Measurements from ENCODE around the gene SLC6A15. TPM values are rescaled to one million over a fixed set of nuclear protein-coding genes. Genes with fewer than 3 reads are reported as not detected.
A peak's percentile ranks its signal among the peaks of the same experiment; 100 is the strongest.

The SLC6A15 gene
- total and polyA plus RNA-seq, 2 of the 8 experiments (the other 6 are each of a cell fraction or from before 2014, with no cell fraction given), result 3.1 to 42.0 TPM

GRCh38 chr12:84950971-84951546 lies 38.5 kb upstream of the SLC6A15 start:
- no peak overlapping the region for H2BK5ac ChIP-seq (ENCODE audit: low read depth, low read length)
- no peak overlapping the region for H4K5ac ChIP-seq (ENCODE audit: insufficient read length, low read depth, low read length)
- H3K56ac ChIP-seq (replicated peaks; ENCODE audit: insufficient read length, low read depth, low read length), result no peak overlapping the region
- no peak overlapping the region for H4K91ac ChIP-seq (replicated peaks; ENCODE audit: insufficient read length, low read length)
- ChIA-PET CTCF (ENCODE audit: partially characterized antibody) (interaction anchor here (1.2 kb wide), 1 partner anchor 12 kb away, joined by 3 read pairs; no protein-coding TSS in a partner anchor), POLR2A (ENCODE audit: partially characterized antibody) (interaction anchor here (1.3 kb wide), 1 partner anchor 40 kb away, joined by 3 read pairs; no protein-coding TSS in a partner anchor)
- WGBS, 2 experiments (ENCODE audit: extremely low coverage in 1 of 2, insufficient coverage in 1 of 2, insufficient read length in 1 of 2, insufficient replicate concordance in 2 of 2, low coverage in 1 of 2, low lambda C conversion rate in 2 of 2, missing lambda C conversion rate in 1 of 2), result 91% methylated on average over 3 of the region's 3 CpGs; no CpG with 5 or more reads in 1 of the 2 experiments
- H3K18ac ChIP-seq (ENCODE audit: extremely low read depth, low read length), result no peak overlapping the region
- no peak overlapping the region for H3K23ac ChIP-seq (ENCODE audit: insufficient read length)
- no peak overlapping the region for H3K4ac ChIP-seq (replicated peaks; ENCODE audit: insufficient read length, low read depth, low read length)
- no peaks in the 10 kb centered on the region for H3K36me3 ChIP-seq (ENCODE audit: control insufficient read depth in 2 of 4, insufficient read depth in 4 of 4, low read length in 3 of 4)
- no peaks in the 10 kb centered on the region for H3K23me2 ChIP-seq (ENCODE audit: low read depth, low read length)
- H4K20me1 ChIP-seq (replicated peaks in 1 of 2; ENCODE audit: control insufficient read depth in 1 of 2, insufficient read depth in 2 of 2, low read length in 2 of 2), result no peaks in the 10 kb centered on the region
- H2AFZ ChIP-seq (ENCODE audit: low read length), result peak overlapping the region; percentile 64
- no peaks in the 10 kb centered on the region for H3K27me3 ChIP-seq (replicated peaks in 1 of 4; ENCODE audit: control insufficient read depth in 3 of 4, extremely low read depth in 1 of 4, insufficient read depth in 3 of 4, low read length in 3 of 4)
- H3K79me1 ChIP-seq (ENCODE audit: low read depth, low read length), result no peaks in the 10 kb centered on the region
- H3K4me3 ChIP-seq (ENCODE audit: extremely low read depth in 1 of 4, insufficient read depth in 2 of 4, low read depth in 3 of 4, low read length in 4 of 4), result no peak overlapping the region
- no peak overlapping the region for H3K4me2 ChIP-seq (ENCODE audit: insufficient read depth in 1 of 2, low read depth in 2 of 2, low read length in 2 of 2)
- no peak overlapping the region for H2BK120ac ChIP-seq (replicated peaks; ENCODE audit: low read depth, low read length)
- H4K8ac ChIP-seq (ENCODE audit: extremely low read depth, insufficient read depth, low read length), result no peak overlapping the region
- no peak overlapping the region for H2BK20ac ChIP-seq (ENCODE audit: low read length)
- H2BK12ac ChIP-seq (ENCODE audit: low read depth, low read length), result no peak overlapping the region
- no peak for FAIRE-seq
- H3K79me2 ChIP-seq (ENCODE audit: control insufficient read depth in 1 of 2, insufficient read depth in 2 of 2, low read length in 2 of 2), result no peaks in the 10 kb centered on the region
- TF ChIP-seq CTBP2 (IDR thresholded peaks at IDR 0.05; ENCODE audit: borderline replicate concordance, insufficient read depth, insufficient read length, low read length), result no peak
- TF ChIP-seq NANOG (IDR thresholded peaks at IDR 0.05; ENCODE audit: insufficient read depth, low read depth, low read length, poor library complexity, severe bottlenecking), result no peak
- TF ChIP-seq CTCF (IDR thresholded peaks at IDR 0.05; ENCODE audit: control extremely low read depth in 1 of 3, insufficient read depth in 1 of 3, low read depth in 1 of 3, low read length in 3 of 3), result no peak
- TF ChIP-seq TAF7 (optimal IDR thresholded peaks at IDR 0.05; ENCODE audit: borderline replicate concordance, low read depth, low read length), result no peak
- no peak for TF ChIP-seq BCL11A (IDR thresholded peaks at IDR 0.05; ENCODE audit: low read depth in 2 of 2, low read length in 2 of 2)
- no peak overlapping the region for H3K14ac ChIP-seq (ENCODE audit: insufficient read length)
- H3K9me3 ChIP-seq (ENCODE audit: insufficient read depth in 2 of 2, low read depth in 1 of 2, low read length in 1 of 2), result no peaks in the 10 kb centered on the region
- DNase-seq (ENCODE audit: low read depth in 1 of 2, low spot score in 2 of 2), result no peak
- H2AK5ac ChIP-seq (ENCODE audit: low read depth, low read length), result no peak overlapping the region
- no peaks in the 10 kb centered on the region for H3K4me1 ChIP-seq (replicated peaks in 1 of 4; ENCODE audit: control insufficient read depth in 3 of 4, insufficient read depth in 4 of 4, low read length in 3 of 4)
- H2BK15ac ChIP-seq (ENCODE audit: low read length), result no peak overlapping the region
- H3K9ac ChIP-seq (replicated peaks in 1 of 4; ENCODE audit: extremely low read depth in 1 of 4, low read depth in 3 of 4, low read length in 3 of 4), result no peak overlapping the region
- no peak overlapping the region for H3K27ac ChIP-seq (ENCODE audit: low read depth, low read length)
